Activated CD4-positive, alpha-beta T cell treated with anti-CD3 and anti-CD28 coated beads for 36 hours (primary cell): ENCODE data around the gene C14orf119. TPM values are rescaled to one million over a fixed set of nuclear protein-coding genes. Genes with fewer than 3 reads are reported as not detected.

ENCODE experiments used
- ATAC-seq: fragments of 200-7000 bp; cut with Tn5 transposase; one replicate; pipeline ENCODE4 v1.10.0; 2021; ENCODE audit warnings: mild to moderate bottlenecking, moderate library complexity
- CTCF ChIA-PET: fragments of 350-600 bp; sonication (Branson Sonifier 250); formaldehyde crosslinking; loops from one replicate; lab custom pipeline; 2021; ENCODE audit warnings: antibody characterized with exemption; lab: Charles Lee
- POLR2A ChIA-PET: fragments of 350-600 bp; sonication (Branson Sonifier 250); formaldehyde crosslinking; loops from one replicate; lab custom pipeline; 2021; ENCODE audit warnings: antibody characterized with exemption, inconsistent platforms; lab: Charles Lee
- DNase-seq: peaks from one replicate; pipeline ENCODE4 v3.0.0-alpha.2; 2020
- H3K27ac Mint-ChIP-seq: one replicate; pipeline ENCODE4 v1.8.0; 2021; ENCODE audit warnings: mixed read lengths
- H3K27me3 Mint-ChIP-seq: one replicate; pipeline ENCODE4 v1.8.0; 2021; ENCODE audit warnings: mixed read lengths
- H3K36me3 Mint-ChIP-seq: one replicate; pipeline ENCODE4 v1.8.0; 2021; ENCODE audit warnings: low read depth, mixed read lengths
- H3K4me1 Mint-ChIP-seq: one replicate; pipeline ENCODE4 v1.8.0; 2021; ENCODE audit warnings: mixed read lengths
- H3K4me3 Mint-ChIP-seq: one replicate; pipeline ENCODE4 v1.8.0; 2021; ENCODE audit warnings: mild to moderate bottlenecking, moderate library complexity, mixed read lengths
- H3K9me3 Mint-ChIP-seq: one replicate; pipeline ENCODE4 v1.8.0; 2021; ENCODE audit warnings: low read depth, mixed read lengths
- intact Hi-C, 2 experiments: fragments of 100-400 bp; cut with DNase I in 1 of 2; cut with micrococcal nuclease in 1 of 2; formaldehyde crosslinking; loops; one replicate each; pipeline versions ENCODE4 v1.14.2 to v1.15.1; 2022 to 2024; cut with DNase I, micrococcal nuclease
- total RNA-seq, 2 experiments: library from RNA; stranded (reverse); gene quantifications; one replicate each; pipeline ENCODE4 v1.2.3, GENCODE V29; 2021

Gene C14orf119
- total RNA-seq, 2 experiments from 2014 or later = 43.8 to 51.5 TPM

- no peak for DNase-seq
- H3K4me1 Mint-ChIP-seq = no peaks in the 10 kb centered on the region
- CTCF ChIA-PET = interaction anchor here (0.6 to 1.3 kb wide), 2 partner anchors 19 to 24 kb away, joined by 3 to 7 read pairs; no protein-coding TSS in a partner anchor
- H3K36me3 Mint-ChIP-seq = no peaks in the 10 kb centered on the region
- POLR2A ChIA-PET = no interaction called here
- no peak for ATAC-seq
- no peaks in the 10 kb centered on the region for H3K9me3 Mint-ChIP-seq
- intact Hi-C loops = no loop called here
- no peaks in the 10 kb centered on the region for H3K27me3 Mint-ChIP-seq
- H3K4me3 Mint-ChIP-seq = no peak overlapping the region
- H3K27ac Mint-ChIP-seq = no peak overlapping the region
Measured at GRCh38 chr14:23139874-23140273, 44.6 kb downstream of the C14orf119 start.

GRCh38 chr14:23140371-23140770 lies 45.1 kb downstream of the C14orf119 start:
- ChIA-PET CTCF (interaction anchor here (0.5 kb wide), 1 partner anchor 96 kb away, joined by 3 read pairs; no protein-coding TSS in a partner anchor), POLR2A (no interaction called here)
- Mint-ChIP-seq H3K27me3 (no peaks in the 10 kb centered on the region), H3K9me3 (no peaks in the 10 kb centered on the region), H3K27ac (no peak overlapping the region), H3K36me3 (no peaks in the 10 kb centered on the region), H3K4me1 (no peaks in the 10 kb centered on the region), H3K4me3 (no peak overlapping the region)
- DNase-seq (no peak), ATAC-seq (no peak)
- intact Hi-C loops = no loop called here

- Mint-ChIP-seq H3K4me3 (no peak overlapping the region), H3K27ac (no peak overlapping the region), H3K9me3 (no peaks in the 10 kb centered on the region), H3K27me3 (peaks cover 5% of the 10 kb centered on the region), H3K4me1 (no peaks in the 10 kb centered on the region), H3K36me3 (no peaks in the 10 kb centered on the region)
- ChIA-PET POLR2A (no interaction called here), CTCF (interaction anchor here (1.4 to 3.1 kb wide), 2 partner anchors 22 to 73 kb away, joined by 3 to 15 read pairs; partner anchors contain the start of gene CEBPE)
- intact Hi-C loops = no loop called here
- ATAC-seq = no peak
- no peak for DNase-seq
Measured at GRCh38 chr14:23141706-23142444, 46.6 kb downstream of the C14orf119 start.

GRCh38 chr14:23142826-23143225 lies 47.5 kb downstream of the C14orf119 start:
- Mint-ChIP-seq H3K4me1 (no peaks in the 10 kb centered on the region), H3K27me3 (peaks cover 7% of the 10 kb centered on the region), H3K9me3 (no peaks in the 10 kb centered on the region), H3K36me3 (no peaks in the 10 kb centered on the region), H3K27ac (no peak overlapping the region), H3K4me3 (no peak overlapping the region)
- intact Hi-C loops = no loop called here
- ChIA-PET CTCF (interaction anchor here (1.2 to 3.1 kb wide), 3 partner anchors 22 to 74 kb away, joined by 3 to 15 read pairs (median 4); partner anchors contain the start of gene CEBPE), POLR2A (no interaction called here)
- no peak for DNase-seq
- no peak for ATAC-seq

GRCh38 chr14:23143911-23144310 lies 48.6 kb downstream of the C14orf119 start:
- H3K9me3 Mint-ChIP-seq = no peaks in the 10 kb centered on the region
- intact Hi-C loops = no loop called here
- no peak for DNase-seq
- no peaks in the 10 kb centered on the region for H3K4me1 Mint-ChIP-seq
- H3K27ac Mint-ChIP-seq = no peak overlapping the region
- no peak overlapping the region for H3K4me3 Mint-ChIP-seq
- CTCF ChIA-PET = interaction anchor here (1.2 to 3.1 kb wide), 3 partner anchors 24 to 67 kb away, joined by 3 to 15 read pairs (median 4); partner anchors contain the start of gene CEBPE
- no peaks in the 10 kb centered on the region for H3K36me3 Mint-ChIP-seq
- H3K27me3 Mint-ChIP-seq = peaks cover 7% of the 10 kb centered on the region
- POLR2A ChIA-PET = no interaction called here
- no peak for ATAC-seq

GRCh38 chr14:23145794-23146350 lies 50.6 kb downstream of the C14orf119 start:
- CTCF ChIA-PET = interaction anchor here (1.2 kb wide), 1 partner anchor 116 kb away, joined by 3 read pairs; no protein-coding TSS in a partner anchor
- Mint-ChIP-seq H3K9me3 (no peaks in the 10 kb centered on the region), H3K4me1 (no peaks in the 10 kb centered on the region), H3K27me3 (peaks cover 12% of the 10 kb centered on the region), H3K4me3 (no peak overlapping the region), H3K36me3 (no peaks in the 10 kb centered on the region), H3K27ac (no peak overlapping the region)
- no peak for DNase-seq
- no peak for ATAC-seq
- POLR2A ChIA-PET = no interaction called here
- intact Hi-C loops = no loop called here

GRCh38 chr14:23146351-23146910 lies 51.1 kb downstream of the C14orf119 start:
- ATAC-seq (peak; percentile 39), DNase-seq (no peak)
- intact Hi-C loops = no loop called here
- H3K9me3 Mint-ChIP-seq = no peaks in the 10 kb centered on the region
- H3K27me3 Mint-ChIP-seq = peaks cover 12% of the 10 kb centered on the region
- ChIA-PET POLR2A (no interaction called here), CTCF (interaction anchor here (1.2 kb wide), 2 partner anchors 39 to 116 kb away, joined by 3 read pairs; no protein-coding TSS in a partner anchor)
- no peak overlapping the region for H3K27ac Mint-ChIP-seq
- H3K4me3 Mint-ChIP-seq = no peak overlapping the region
- H3K36me3 Mint-ChIP-seq = no peaks in the 10 kb centered on the region
- H3K4me1 Mint-ChIP-seq = no peaks in the 10 kb centered on the region

GRCh38 chr14:23146980-23147379 lies 51.7 kb downstream of the C14orf119 start:
- no peaks in the 10 kb centered on the region for H3K4me1 Mint-ChIP-seq
- no peaks in the 10 kb centered on the region for H3K36me3 Mint-ChIP-seq
- intact Hi-C loops = no loop called here
- ChIA-PET POLR2A (no interaction called here), CTCF (interaction anchor here (0.7 to 1.2 kb wide), 3 partner anchors 18 to 39 kb away, joined by 3 to 5 read pairs (median 3); no protein-coding TSS in a partner anchor)
- no peaks in the 10 kb centered on the region for H3K9me3 Mint-ChIP-seq
- DNase-seq (no peak), ATAC-seq (no peak)
- peaks cover 12% of the 10 kb centered on the region for H3K27me3 Mint-ChIP-seq
- no peak overlapping the region for H3K4me3 Mint-ChIP-seq
- no peak overlapping the region for H3K27ac Mint-ChIP-seq

GRCh38 chr14:23147676-23148075 lies 52.4 kb downstream of the C14orf119 start:
- CTCF ChIA-PET = interaction anchor here (0.6 to 0.9 kb wide), 2 partner anchors 37 to 127 kb away, joined by 3 to 4 read pairs; no protein-coding TSS in a partner anchor
- Mint-ChIP-seq H3K27me3 (peaks cover 12% of the 10 kb centered on the region), H3K36me3 (no peaks in the 10 kb centered on the region), H3K27ac (no peak overlapping the region), H3K4me3 (no peak overlapping the region), H3K9me3 (no peaks in the 10 kb centered on the region), H3K4me1 (no peaks in the 10 kb centered on the region)
- intact Hi-C loops = no loop called here
- DNase-seq = no peak
- POLR2A ChIA-PET = no interaction called here
- ATAC-seq = no peak

GRCh38 chr14:23148591-23149249 lies 53.4 kb downstream of the C14orf119 start:
- no peaks in the 10 kb centered on the region for H3K9me3 Mint-ChIP-seq
- DNase-seq = no peak
- intact Hi-C loops = no loop called here
- H3K27ac Mint-ChIP-seq = no peak overlapping the region
- no peaks in the 10 kb centered on the region for H3K36me3 Mint-ChIP-seq
- CTCF ChIA-PET = interaction anchor here (1.5 kb wide), 1 partner anchor 29 kb away, joined by 5 read pairs; no protein-coding TSS in a partner anchor
- H3K4me1 Mint-ChIP-seq = peaks cover 3% of the 10 kb centered on the region
- H3K27me3 Mint-ChIP-seq = peaks cover 12% of the 10 kb centered on the region
- POLR2A ChIA-PET = no interaction called here
- H3K4me3 Mint-ChIP-seq = no peak overlapping the region
- ATAC-seq = no peak

GRCh38 chr14:23149745-23150144 lies 54.4 kb downstream of the C14orf119 start:
- Mint-ChIP-seq H3K4me3 (no peak overlapping the region), H3K27ac (no peak overlapping the region), H3K36me3 (no peaks in the 10 kb centered on the region), H3K4me1 (peaks cover 9% of the 10 kb centered on the region), H3K9me3 (no peaks in the 10 kb centered on the region), H3K27me3 (peaks cover 12% of the 10 kb centered on the region)
- ChIA-PET POLR2A (no interaction called here), CTCF (interaction anchor here (0.5 to 1.5 kb wide), 4 partner anchors 9 to 37 kb away, joined by 3 to 5 read pairs (median 3); no protein-coding TSS in a partner anchor)
- ATAC-seq (no peak), DNase-seq (no peak)
- intact Hi-C loops = no loop called here
